Muscle layer of colon (tissue), 2 donors: ENCODE results near the gene EML4.
A peak's percentile ranks its signal among the peaks of the same experiment; 100 is the strongest.
"Not testable (repeated sequence)": the region's sequence is repeated elsewhere in the genome, so short reads cannot be mapped to it uniquely, and the experiment has no call there.

Experiments
- H3K27ac ChIP-seq: one replicate; pipeline ENCODE4 v1.7.0; 2013; ENCODE audit warnings: low read depth, mild to moderate bottlenecking, low read length, moderate library complexity
- H3K27me3 ChIP-seq, 2 donors: one replicate each; pipeline ENCODE4 v1.7.0; 2013; ENCODE audit warnings: low read length in 2 of 2, mild to moderate bottlenecking in 2 of 2; ENCODE audit not compliant: insufficient read depth in 2 of 2, control insufficient read depth in 1 of 2
- H3K36me3 ChIP-seq: one replicate; pipeline ENCODE4 v1.7.0; 2013; ENCODE audit warnings: mild to moderate bottlenecking, low read length; ENCODE audit not compliant: insufficient read depth
- H3K4me1 ChIP-seq: one replicate; pipeline ENCODE4 v1.7.0; 2013; ENCODE audit warnings: mild to moderate bottlenecking, low read length; ENCODE audit not compliant: insufficient read depth
- H3K4me3 ChIP-seq, 2 donors: one replicate each; pipeline ENCODE4 v1.7.0; 2013; ENCODE audit warnings: low read length in 2 of 2, low read depth in 1 of 2, mild to moderate bottlenecking in 1 of 2, moderate library complexity in 1 of 2
- H3K9ac ChIP-seq: one replicate; pipeline ENCODE4 v1.7.0; 2013; ENCODE audit warnings: low read length
- H3K9me3 ChIP-seq: one replicate; pipeline ENCODE4 v1.7.0; 2013; ENCODE audit warnings: mild to moderate bottlenecking, low read length
- donor health status: abdominal sarcoma.
- donor health status: Adenocarcinoma of cecum.

Gene EML4

GRCh38 chr2:42132191-42132965 is 36.8 kb upstream of the EML4 start:
- peaks cover 36% of the 10 kb centered on the region for H3K4me1 ChIP-seq
- no peaks in the 10 kb centered on the region for H3K36me3 ChIP-seq
- H3K4me3 ChIP-seq, result peak overlapping the region in 1 of 2 donors; percentile 43
- no peaks in the 10 kb centered on the region for H3K9me3 ChIP-seq
- H3K9ac ChIP-seq, result peak overlapping the region; percentile 10
- H3K27ac ChIP-seq, result peak overlapping the region; percentile 71
- no peaks in the 10 kb centered on the region for H3K27me3 ChIP-seq

- H3K27ac ChIP-seq, result peak overlapping the region; percentile 71
- H3K9ac ChIP-seq, result peak overlapping the region; percentile 10
- no peaks in the 10 kb centered on the region for H3K27me3 ChIP-seq
- no peaks in the 10 kb centered on the region for H3K36me3 ChIP-seq
- peak overlapping the region in 1 of 2 donors; percentile 43 for H3K4me3 ChIP-seq
- H3K9me3 ChIP-seq, result no peaks in the 10 kb centered on the region
- H3K4me1 ChIP-seq, result peaks cover 38% of the 10 kb centered on the region
These were observed 36.0 kb upstream of the EML4 start for GRCh38 chr2:42132966-42133641.

- Histone ChIP-seq H3K9ac (no peak overlapping the region), H3K4me3 (peak overlapping the region in 1 of 2 donors; percentile 43), H3K27ac (peak overlapping the region; percentile 71), H3K36me3 (no peaks in the 10 kb centered on the region), H3K27me3 (no peaks in the 10 kb centered on the region), H3K9me3 (no peaks in the 10 kb centered on the region), H3K4me1 (peaks cover 38% of the 10 kb centered on the region)
These were observed 35.4 kb upstream of the EML4 start for GRCh38 chr2:42133771-42134195.

- not testable (repeated sequence) for H3K9ac ChIP-seq, H3K36me3 ChIP-seq, H3K27ac ChIP-seq, H3K4me3 ChIP-seq, H3K27me3 ChIP-seq, H3K9me3 ChIP-seq
- peaks cover 38% of the 10 kb centered on the region for H3K4me1 ChIP-seq
These were observed 34.7 kb upstream of the EML4 start for GRCh38 chr2:42134401-42134932.

- H3K36me3 ChIP-seq, result no peaks in the 10 kb centered on the region
- H3K9ac ChIP-seq, result no peak overlapping the region
- H3K4me3 ChIP-seq, result no peak overlapping the region
- H3K27ac ChIP-seq, result no peak overlapping the region
- no peaks in the 10 kb centered on the region for H3K9me3 ChIP-seq
- H3K4me1 ChIP-seq, result peaks cover 38% of the 10 kb centered on the region
- H3K27me3 ChIP-seq, result no peaks in the 10 kb centered on the region
These were observed 33.5 kb upstream of the EML4 start for GRCh38 chr2:42135381-42136312.

- Histone ChIP-seq H3K36me3 (no peaks in the 10 kb centered on the region), H3K27ac (no peak overlapping the region), H3K4me1 (peaks cover 46% of the 10 kb centered on the region), H3K27me3 (no peaks in the 10 kb centered on the region), H3K9me3 (no peaks in the 10 kb centered on the region), H3K9ac (no peak overlapping the region), H3K4me3 (no peak overlapping the region)
These were observed 32.4 kb upstream of the EML4 start for GRCh38 chr2:42136782-42137124.

- Histone ChIP-seq H3K9me3 (no peaks in the 10 kb centered on the region), H3K4me3 (no peak overlapping the region), H3K27ac (no peak overlapping the region), H3K9ac (no peak overlapping the region), H3K27me3 (no peaks in the 10 kb centered on the region), H3K4me1 (peaks cover 46% of the 10 kb centered on the region), H3K36me3 (no peaks in the 10 kb centered on the region)
These were observed 31.9 kb upstream of the EML4 start for GRCh38 chr2:42137125-42137841.

- Histone ChIP-seq H3K4me1 (peaks cover 43% of the 10 kb centered on the region), H3K4me3 (no peak overlapping the region), H3K9ac (no peak overlapping the region), H3K9me3 (no peaks in the 10 kb centered on the region), H3K36me3 (no peaks in the 10 kb centered on the region), H3K27me3 (no peaks in the 10 kb centered on the region), H3K27ac (no peak overlapping the region)
These were observed 30.8 kb upstream of the EML4 start for GRCh38 chr2:42138163-42139015.

- no peaks in the 10 kb centered on the region for H3K9me3 ChIP-seq
- H3K4me1 ChIP-seq, result peaks cover 39% of the 10 kb centered on the region
- no peak overlapping the region for H3K9ac ChIP-seq
- H3K27ac ChIP-seq, result no peak overlapping the region
- no peaks in the 10 kb centered on the region for H3K36me3 ChIP-seq
- no peaks in the 10 kb centered on the region for H3K27me3 ChIP-seq
- H3K4me3 ChIP-seq, result no peak overlapping the region
These were observed 30.1 kb upstream of the EML4 start for GRCh38 chr2:42139101-42139500.

GRCh38 chr2:42140496-42140895 is 28.7 kb upstream of the EML4 start:
- Histone ChIP-seq H3K9me3 (no peaks in the 10 kb centered on the region), H3K27me3 (no peaks in the 10 kb centered on the region), H3K4me3 (no peak overlapping the region), H3K4me1 (peaks cover 39% of the 10 kb centered on the region), H3K36me3 (no peaks in the 10 kb centered on the region), H3K27ac (no peak overlapping the region), H3K9ac (no peak overlapping the region)
